Activated CD8-positive, alpha-beta T cell treated with anti-CD3 and anti-CD28 coated beads for 36 hours (primary cell): ENCODE measurements around the gene TEX28. TPM values are rescaled to one million over a fixed set of nuclear protein-coding genes. Genes with fewer than 3 reads are reported as not detected.
A peak's percentile ranks its signal among the peaks of the same experiment; 100 is the strongest.
"Not testable (repeated sequence)": the region's sequence is repeated elsewhere in the genome, so short reads cannot be mapped to it uniquely, and the experiment has no call there.

ENCODE experiments used
- ATAC-seq: fragments of 200-7000 bp; cut with Tn5 transposase; one replicate; pipeline ENCODE4 v1.10.0; 2021; ENCODE audit warnings: mild to moderate bottlenecking, moderate library complexity
- CTCF ChIA-PET: fragments of 350-600 bp; sonication (Branson Sonifier 250); formaldehyde crosslinking; loops from one replicate; lab custom pipeline; 2021; ENCODE audit warnings: antibody characterized with exemption; lab: Charles Lee
- POLR2A ChIA-PET: fragments of 350-600 bp; sonication (Branson Sonifier 250); formaldehyde crosslinking; loops from one replicate; lab custom pipeline; 2021; ENCODE audit warnings: antibody characterized with exemption; lab: Charles Lee
- DNase-seq: peaks from one replicate; pipeline ENCODE4 v3.0.0-alpha.2; 2020
- H3K27ac Mint-ChIP-seq: one replicate; pipeline ENCODE4 v1.8.0; 2021; ENCODE audit warnings: mild to moderate bottlenecking, mixed read lengths
- H3K27me3 Mint-ChIP-seq: one replicate; pipeline ENCODE4 v1.8.0; 2021; ENCODE audit warnings: mixed read lengths
- H3K36me3 Mint-ChIP-seq: one replicate; pipeline ENCODE4 v1.8.0; 2021; ENCODE audit warnings: low read depth, mixed read lengths
- H3K4me1 Mint-ChIP-seq: one replicate; pipeline ENCODE4 v1.8.0; 2021; ENCODE audit warnings: low read depth, mixed read lengths
- H3K4me3 Mint-ChIP-seq: one replicate; pipeline ENCODE4 v1.8.0; 2021; ENCODE audit warnings: mild to moderate bottlenecking, moderate library complexity, mixed read lengths
- H3K9me3 Mint-ChIP-seq: one replicate; pipeline ENCODE4 v1.8.0; 2021; ENCODE audit warnings: mixed read lengths
- CTCF ChIP-seq: fragments of 200-600 bp; IDR thresholded peaks from one replicate; pipeline ENCODE4 v1.8.0; 2022; ENCODE audit warnings: antibody characterized with exemption, mild to moderate bottlenecking
- intact Hi-C: fragments of 100-400 bp; cut with micrococcal nuclease; formaldehyde crosslinking; loops from one replicate; pipeline ENCODE4 v1.10.0; 2022
- total RNA-seq, 2 experiments: library from RNA; stranded (reverse); gene quantifications; one replicate each; pipeline ENCODE4 v1.2.3, GENCODE V29; 2021

The TEX28 gene
- total RNA-seq, 2 experiments from 2014 or later: not detected

GRCh38 chrX:154300816-154301215 lies 5.9 kb upstream of the TEX28 start:
- no peak overlapping the region for H3K4me3 Mint-ChIP-seq
- TF ChIP-seq CTCF: no peak
- DNase-seq: no peak
- CTCF ChIA-PET: interaction anchor here (3.0 kb wide), 1 partner anchor 8 kb away, joined by 10 read pairs; no protein-coding TSS in a partner anchor
- intact Hi-C loops: no loop called here
- POLR2A ChIA-PET: no interaction called here
- no peaks in the 10 kb centered on the region for H3K36me3 Mint-ChIP-seq
- no peaks in the 10 kb centered on the region for H3K9me3 Mint-ChIP-seq
- ATAC-seq: no peak
- no peaks in the 10 kb centered on the region for H3K27me3 Mint-ChIP-seq
- H3K27ac Mint-ChIP-seq: no peak overlapping the region
- peaks cover 2% of the 10 kb centered on the region for H3K4me1 Mint-ChIP-seq

GRCh38 chrX:154298312-154298711 lies 3.4 kb upstream of the TEX28 start:
- no peak for DNase-seq

GRCh38 chrX:154296731-154297130 lies 1.8 kb upstream of the TEX28 start:
- DNase-seq (no peak), ATAC-seq (no peak)
- intact Hi-C loops: no loop called here
- CTCF ChIA-PET: no interaction called here
- TF ChIP-seq CTCF: no peak
- no peaks in the 10 kb centered on the region for H3K27me3 Mint-ChIP-seq
- H3K36me3 Mint-ChIP-seq: no peaks in the 10 kb centered on the region
- no peaks in the 10 kb centered on the region for H3K9me3 Mint-ChIP-seq
- no peak overlapping the region for H3K27ac Mint-ChIP-seq
- H3K4me3 Mint-ChIP-seq: no peak overlapping the region
- peaks cover 2% of the 10 kb centered on the region for H3K4me1 Mint-ChIP-seq
- POLR2A ChIA-PET: no interaction called here

More at GRCh38 chrX:154298312-154298711, 3.4 kb upstream of the TEX28 start:
- Mint-ChIP-seq H3K4me1 (peaks cover 2% of the 10 kb centered on the region), H3K27ac (no peak overlapping the region), H3K27me3 (no peaks in the 10 kb centered on the region), H3K4me3 (no peak overlapping the region), H3K36me3 (no peaks in the 10 kb centered on the region), H3K9me3 (no peaks in the 10 kb centered on the region)
- no peak for TF ChIP-seq CTCF
- ChIA-PET CTCF (interaction anchor here (0.8 to 3.0 kb wide), 2 partner anchors 10 to 19 kb away, joined by 4 to 10 read pairs; no protein-coding TSS in a partner anchor), POLR2A (interaction anchor here (0.8 kb wide), 1 partner anchor 10 kb away, joined by 3 read pairs; no protein-coding TSS in a partner anchor)
- intact Hi-C loops: no loop called here
- ATAC-seq: no peak

GRCh38 chrX:154295664-154296310 lies 863 bp upstream of the TEX28 start, which contains the start of gene TKTL1:
TSS of gene TKTL1 (plus strand) at chrX:154295795. CDS start at chrX:154295860, 65 bp downstream.
- no peak for DNase-seq
- TF ChIP-seq CTCF: no peak
- intact Hi-C loops: no loop called here
- Mint-ChIP-seq H3K27me3 (no peaks in the 10 kb centered on the region), H3K4me1 (peaks cover 2% of the 10 kb centered on the region), H3K27ac (no peak within 1 kb of the TSS), H3K4me3 (no peak within 1 kb of the TSS), H3K9me3 (no peaks in the 10 kb centered on the region), H3K36me3 (no peaks in the 10 kb centered on the region)
- no peak for ATAC-seq
- CTCF ChIA-PET: no interaction called here
- POLR2A ChIA-PET: no interaction called here

- POLR2A ChIA-PET, DNase-seq, CTCF ChIA-PET, H3K4me3 Mint-ChIP-seq, H3K27me3 Mint-ChIP-seq, H3K4me1 Mint-ChIP-seq, H3K36me3 Mint-ChIP-seq, intact Hi-C loops, H3K9me3 Mint-ChIP-seq, H3K27ac Mint-ChIP-seq, ATAC-seq: not testable (repeated sequence)
Observed at GRCh38 chrX:154286406-154286805, 8.5 kb downstream of the TEX28 start.

GRCh38 chrX:154284489-154285338 lies 10.2 kb downstream of the TEX28 start:
- intact Hi-C loops, POLR2A ChIA-PET: not testable (repeated sequence)

GRCh38 chrX:154269245-154269644 lies 25.7 kb downstream of the TEX28 start:
- H3K9me3 Mint-ChIP-seq, H3K4me3 Mint-ChIP-seq, CTCF ChIA-PET, intact Hi-C loops, H3K27me3 Mint-ChIP-seq, DNase-seq, ATAC-seq, H3K27ac Mint-ChIP-seq, POLR2A ChIA-PET, H3K4me1 Mint-ChIP-seq, H3K36me3 Mint-ChIP-seq: not testable (repeated sequence)

More at GRCh38 chrX:154284489-154285338, 10.2 kb downstream of the TEX28 start:
- H3K4me1 Mint-ChIP-seq, H3K36me3 Mint-ChIP-seq, DNase-seq, H3K4me3 Mint-ChIP-seq, H3K9me3 Mint-ChIP-seq, H3K27me3 Mint-ChIP-seq, CTCF ChIA-PET, H3K27ac Mint-ChIP-seq: not testable (repeated sequence)
- peak; percentile 97 for ATAC-seq

GRCh38 chrX:154263072-154263471 lies 31.9 kb downstream of the TEX28 start:
- H3K4me3 Mint-ChIP-seq, H3K27ac Mint-ChIP-seq, H3K36me3 Mint-ChIP-seq, POLR2A ChIA-PET, H3K27me3 Mint-ChIP-seq, H3K9me3 Mint-ChIP-seq, DNase-seq, ATAC-seq, CTCF ChIA-PET, intact Hi-C loops, H3K4me1 Mint-ChIP-seq: not testable (repeated sequence)
